Measurements from ENCODE around the gene OTOP2.
"Not testable (repeated sequence)": the region's sequence is repeated elsewhere in the genome, so short reads cannot be mapped to it uniquely, and the experiment has no call there.

OTOP2 gene

DNA sequence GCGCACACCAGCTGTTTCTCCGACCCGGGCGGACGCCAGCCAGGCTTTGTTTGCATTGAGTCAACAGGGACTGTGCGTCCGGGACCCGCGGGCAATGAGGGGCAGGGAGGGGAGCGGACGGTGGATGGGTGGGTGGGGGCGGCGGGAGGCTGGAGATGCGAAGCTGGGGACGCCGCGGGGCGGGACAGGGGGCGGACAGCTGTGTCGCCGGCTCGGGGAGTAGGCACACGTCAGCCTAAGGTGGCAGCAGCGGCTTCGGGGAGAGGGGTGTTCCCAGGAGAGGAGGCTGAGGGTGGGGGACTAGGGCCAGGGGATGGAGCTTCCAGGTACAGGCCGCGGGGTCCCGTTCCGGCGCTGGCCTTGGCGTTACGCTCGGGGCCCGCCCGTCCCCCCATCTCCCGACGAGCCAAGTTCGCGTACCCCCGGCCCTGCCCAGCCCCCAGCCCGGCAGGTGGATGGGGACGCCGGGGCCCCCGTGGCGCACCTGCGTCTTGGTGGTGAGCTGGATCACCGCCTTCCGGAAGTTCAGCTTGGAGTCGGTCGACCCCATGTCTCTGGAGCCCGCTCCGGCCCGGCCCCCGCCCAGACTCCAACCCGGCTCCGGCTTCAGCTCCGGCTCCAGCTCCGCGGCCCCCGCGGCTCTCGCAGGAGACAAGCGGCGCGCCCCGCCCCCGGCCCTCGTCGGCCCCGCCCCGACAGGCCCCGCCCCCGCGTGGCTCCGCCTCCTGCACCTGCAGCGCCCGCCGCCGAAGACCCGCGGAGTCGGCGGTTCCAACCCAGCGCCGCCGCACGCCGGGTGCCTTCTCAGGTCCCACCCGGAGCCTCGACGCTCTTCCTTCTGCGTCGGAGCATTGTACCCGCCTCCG is 48.3 kb downstream of the OTOP2 start, which contains the start of gene HID1:
HID1 (minus strand) TSS at position 653 of the 866 bp plus-strand sequence; CDS start at position 550, 103 bp downstream.
- peak; percentile 88 for DNase-seq (ENCODE audit: low spot score)

GRCh38 chr17:74972973-74973328 is 48.9 kb downstream of the OTOP2 start:
- DNase-seq (ENCODE audit: low spot score) = no peak

DNA sequence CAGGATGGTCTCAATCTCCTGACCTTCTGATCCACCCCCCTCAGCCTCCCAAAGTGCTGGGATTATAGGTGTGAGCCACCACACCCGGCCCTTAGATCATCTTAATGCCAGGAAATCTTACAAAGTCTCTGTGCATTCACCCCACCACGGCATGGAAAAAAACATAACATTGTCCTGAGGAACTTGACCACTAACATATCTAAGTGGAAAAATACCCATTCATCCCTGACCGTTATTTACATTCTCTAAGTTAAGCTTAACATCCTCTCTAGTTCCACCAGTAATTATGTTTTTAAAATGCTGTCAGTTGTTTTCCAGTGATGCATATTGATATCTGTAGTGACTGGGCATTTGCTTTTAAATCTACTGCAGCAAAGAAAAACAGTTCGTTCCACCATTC is 51.9 kb downstream of the OTOP2 start:
- DNase-seq (ENCODE audit: low spot score) = no peak

DNA sequence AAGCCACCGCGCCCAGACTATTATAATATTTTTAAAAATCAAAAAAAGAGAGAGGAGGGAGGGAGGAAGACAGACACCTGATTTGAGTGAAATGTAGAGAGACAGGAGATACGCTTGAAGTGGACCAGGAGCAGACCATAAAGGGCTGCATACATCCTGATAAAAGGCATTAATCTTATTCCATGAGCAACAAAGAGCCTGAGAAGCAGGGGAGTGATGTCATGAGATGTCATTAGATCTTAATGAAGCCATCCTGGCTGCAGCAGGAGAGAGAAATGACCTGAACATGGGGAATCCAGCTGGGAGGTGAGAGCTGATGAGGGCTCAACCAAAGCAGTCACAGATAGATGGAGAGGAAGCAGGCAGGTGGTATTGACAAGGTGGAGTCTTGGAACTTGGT is 53.7 kb downstream of the OTOP2 start:
- DNase-seq (ENCODE audit: low spot score) = no peak

DNA sequence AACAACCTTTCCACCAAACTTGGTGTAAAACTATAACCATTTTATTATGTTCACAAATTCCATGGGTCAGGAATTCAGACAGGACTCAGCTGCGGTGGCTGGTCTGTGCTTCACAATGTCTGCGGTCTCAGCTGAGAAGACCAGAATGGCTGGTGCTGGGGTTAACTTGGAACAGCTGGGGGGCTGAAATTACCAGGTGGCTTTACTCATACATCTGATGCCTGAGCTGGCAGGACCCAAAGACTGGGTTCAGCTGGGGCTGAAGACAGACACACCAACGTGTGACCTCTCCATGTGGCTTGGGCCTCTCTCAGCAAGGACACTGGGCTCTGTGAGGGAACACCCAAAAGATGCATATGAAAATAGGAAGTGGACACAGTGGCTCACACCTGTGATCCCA is 54.2 kb downstream of the OTOP2 start:
- DNase-seq (ENCODE audit: low spot score) = no peak

- no peak for DNase-seq (ENCODE audit: low spot score)
Measured at GRCh38 chr17:74979408-74980146, 55.5 kb downstream of the OTOP2 start.

GRCh38 chr17:74981318-74981978 is 57.4 kb downstream of the OTOP2 start:
- DNase-seq (ENCODE audit: low spot score) = no peak

- peak; percentile 86 for DNase-seq (ENCODE audit: low spot score)
Measured at GRCh38 chr17:74981979-74982662, 58.0 kb downstream of the OTOP2 start.

DNA sequence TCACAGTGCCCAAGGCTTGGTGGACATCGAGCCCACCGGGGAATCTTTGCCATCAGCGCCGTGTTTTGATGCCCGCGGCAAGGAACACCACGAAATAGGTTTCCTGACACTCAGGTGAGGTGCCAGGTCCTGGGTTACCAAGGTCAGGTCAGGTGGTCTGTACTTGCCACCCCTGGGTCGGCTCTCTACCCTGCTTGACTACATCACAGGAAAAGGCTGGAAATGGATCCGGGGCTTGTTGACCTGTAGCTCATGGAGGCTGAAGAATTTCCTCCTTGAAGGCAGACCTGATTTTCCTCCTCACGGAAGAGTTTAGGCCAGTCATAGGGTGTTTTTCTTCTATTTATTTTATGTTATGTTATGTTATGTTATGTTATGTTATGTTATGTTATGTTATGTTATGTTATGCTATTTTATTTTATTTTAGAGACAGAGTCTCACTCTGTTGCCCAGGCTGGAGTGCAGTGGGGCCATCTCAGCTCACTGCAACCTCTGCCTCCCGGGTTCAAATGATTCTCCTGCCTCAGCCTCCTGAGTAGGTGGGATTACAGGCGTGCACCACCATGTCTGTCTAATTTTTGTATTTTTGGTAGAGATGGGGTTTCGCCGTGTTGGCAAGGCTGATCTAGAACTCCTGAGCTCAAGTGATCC is 58.7 kb downstream of the OTOP2 start:
- not testable (repeated sequence) for DNase-seq (ENCODE audit: low spot score)

All from germinal center (tissue), 1 donor.